ENCODE measurements around the gene SRCAP. TPM values are rescaled to one million over a fixed set of nuclear protein-coding genes. Genes with fewer than 3 reads are reported as not detected.

The SRCAP gene
- polyA plus RNA-seq, 1 experiment = 4.4 TPM

- ChIA-PET CTCF (interaction anchor here (1.0 kb wide), 1 partner anchor 10 kb away, joined by 5 read pairs; no protein-coding TSS in a partner anchor), POLR2A (no interaction called here)
- TF ChIP-seq CTCF (IDR thresholded peaks at IDR 0.05; ENCODE audit: insufficient read depth, low read depth, low read length) = no peak
- peaks cover 36% of the 10 kb centered on the region for H3K36me3 ChIP-seq (ENCODE audit: control insufficient read depth, insufficient read depth, low read length)
- no peak overlapping the region for H3K4me3 ChIP-seq (ENCODE audit: low read depth, low read length)
- no peak for DNase-seq (ENCODE audit: low read depth)
- no peaks in the 10 kb centered on the region for H3K27me3 ChIP-seq (ENCODE audit: control insufficient read depth, insufficient read depth, low read length)
Observed at GRCh38 chr16:30669026-30669902, 29.7 kb upstream of the SRCAP start.

GRCh38 chr16:30669903-30670824, 28.8 kb upstream of the SRCAP start:
- POLR2A ChIA-PET = no interaction called here
- CTCF ChIA-PET = interaction anchor here (1.0 kb wide), 1 partner anchor 11 kb away, joined by 5 read pairs; no protein-coding TSS in a partner anchor
- Histone ChIP-seq H3K27me3 (ENCODE audit: control insufficient read depth, insufficient read depth, low read length) (no peaks in the 10 kb centered on the region), H3K36me3 (ENCODE audit: control insufficient read depth, insufficient read depth, low read length) (peaks cover 32% of the 10 kb centered on the region), H3K4me3 (ENCODE audit: low read depth, low read length) (no peak overlapping the region)
- no peak for TF ChIP-seq CTCF (IDR thresholded peaks at IDR 0.05; ENCODE audit: insufficient read depth, low read depth, low read length)
- no peak for DNase-seq (ENCODE audit: low read depth)

GRCh38 chr16:30675143-30675542, 23.8 kb upstream of the SRCAP start:
- no peaks in the 10 kb centered on the region; the same call in none of the 2 replicates for H3K36me3 ChIP-seq (ENCODE audit: control insufficient read depth, insufficient read depth, low read length)
- no peaks in the 10 kb centered on the region for H3K27me3 ChIP-seq (ENCODE audit: control insufficient read depth, insufficient read depth, low read length)
- no peak for DNase-seq (ENCODE audit: low read depth)
- no peak overlapping the region for H3K4me3 ChIP-seq (ENCODE audit: low read depth, low read length)
- no peak for TF ChIP-seq CTCF (IDR thresholded peaks at IDR 0.05; ENCODE audit: insufficient read depth, low read depth, low read length)
- ChIA-PET CTCF (interaction anchor here (1.2 to 2.5 kb wide), 2 partner anchors 8 to 19 kb away, joined by 5 to 17 read pairs; no protein-coding TSS in a partner anchor), POLR2A (no interaction called here)

- TF ChIP-seq CTCF (IDR thresholded peaks at IDR 0.05; ENCODE audit: insufficient read depth, low read depth, low read length) = no peak
- no peaks in the 10 kb centered on the region for H3K36me3 ChIP-seq (ENCODE audit: control insufficient read depth, insufficient read depth, low read length)
- no peak overlapping the region for H3K4me3 ChIP-seq (ENCODE audit: low read depth, low read length)
- POLR2A ChIA-PET = no interaction called here
- CTCF ChIA-PET = interaction anchor here (0.6 to 2.4 kb wide), 4 partner anchors 10 to 968 kb away, joined by 3 to 10 read pairs (median 3); no protein-coding TSS in a partner anchor
- H3K27me3 ChIP-seq (ENCODE audit: control insufficient read depth, insufficient read depth, low read length) = no peaks in the 10 kb centered on the region
- no peak for DNase-seq (ENCODE audit: low read depth)
Observed at GRCh38 chr16:30677931-30678585, 20.9 kb upstream of the SRCAP start.
